ENCODE results near the gene COMP. TPM values are rescaled to one million over a fixed set of nuclear protein-coding genes. Genes with fewer than 3 reads are reported as not detected.

The COMP gene
- total RNA-seq, 4 donors from 2014 or later: 0.76 TPM; not detected in 3

DNA sequence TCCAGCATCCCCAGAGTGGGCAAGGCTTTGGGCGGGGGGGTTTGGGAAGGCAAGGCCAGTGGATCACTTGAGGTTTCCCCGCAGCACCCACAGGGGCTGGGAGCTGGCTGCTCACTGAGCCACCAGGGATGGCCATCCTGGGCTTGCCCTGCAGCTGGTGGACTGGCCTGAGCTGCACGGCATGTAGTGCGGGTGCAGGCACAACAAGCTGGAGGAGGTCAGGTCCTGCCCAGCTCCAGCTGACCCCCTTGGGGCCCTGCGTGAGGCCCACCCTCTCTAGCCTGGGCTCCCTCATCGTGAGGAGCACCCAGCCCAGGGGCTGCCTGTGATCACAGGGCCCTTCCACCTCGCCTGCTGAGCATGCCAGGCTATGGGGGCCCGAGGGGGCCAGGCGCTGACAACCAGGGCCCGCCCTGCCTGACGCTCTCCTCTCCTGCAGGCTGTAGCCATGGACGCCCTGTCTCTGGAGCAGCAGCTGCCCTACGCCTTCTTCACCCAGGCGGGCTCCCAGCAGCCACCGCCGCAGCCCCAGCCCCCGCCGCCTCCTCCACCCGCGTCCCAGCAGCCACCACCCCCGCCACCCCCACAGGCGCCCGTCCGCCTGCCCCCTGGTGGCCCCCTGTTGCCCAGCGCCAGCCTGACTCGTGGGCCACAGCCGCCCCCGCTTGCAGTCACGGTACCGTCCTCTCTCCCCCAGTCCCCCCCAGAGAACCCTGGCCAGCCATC lies 22.9 kb downstream of the COMP start:
- DNase-seq: no peak
- Histone ChIP-seq H3K36me3 (no peaks in the 10 kb centered on the region), H3K4me3 (no peak overlapping the region), H3K27me3 (no peaks in the 10 kb centered on the region), H3K9me3 (no peaks in the 10 kb centered on the region), H3K4me1 (no peaks in the 10 kb centered on the region), H3K27ac (no peak overlapping the region)
- intact Hi-C loops (cut with DNase I; ENCODE audit: low total_unique reads): no loop called here
- TF ChIP-seq POLR2A (IDR thresholded peaks at IDR 0.05): no peak
- TF ChIP-seq, protein P1, sequence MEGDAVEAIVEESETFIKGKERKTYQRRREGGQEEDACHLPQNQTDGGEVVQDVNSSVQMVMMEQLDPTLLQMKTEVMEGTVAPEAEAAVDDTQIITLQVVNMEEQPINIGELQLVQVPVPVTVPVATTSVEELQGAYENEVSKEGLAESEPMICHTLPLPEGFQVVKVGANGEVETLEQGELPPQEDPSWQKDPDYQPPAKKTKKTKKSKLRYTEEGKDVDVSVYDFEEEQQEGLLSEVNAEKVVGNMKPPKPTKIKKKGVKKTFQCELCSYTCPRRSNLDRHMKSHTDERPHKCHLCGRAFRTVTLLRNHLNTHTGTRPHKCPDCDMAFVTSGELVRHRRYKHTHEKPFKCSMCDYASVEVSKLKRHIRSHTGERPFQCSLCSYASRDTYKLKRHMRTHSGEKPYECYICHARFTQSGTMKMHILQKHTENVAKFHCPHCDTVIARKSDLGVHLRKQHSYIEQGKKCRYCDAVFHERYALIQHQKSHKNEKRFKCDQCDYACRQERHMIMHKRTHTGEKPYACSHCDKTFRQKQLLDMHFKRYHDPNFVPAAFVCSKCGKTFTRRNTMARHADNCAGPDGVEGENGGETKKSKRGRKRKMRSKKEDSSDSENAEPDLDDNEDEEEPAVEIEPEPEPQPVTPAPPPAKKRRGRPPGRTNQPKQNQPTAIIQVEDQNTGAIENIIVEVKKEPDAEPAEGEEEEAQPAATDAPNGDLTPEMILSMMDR (IDR thresholded peaks at IDR 0.05): no peak

DNA sequence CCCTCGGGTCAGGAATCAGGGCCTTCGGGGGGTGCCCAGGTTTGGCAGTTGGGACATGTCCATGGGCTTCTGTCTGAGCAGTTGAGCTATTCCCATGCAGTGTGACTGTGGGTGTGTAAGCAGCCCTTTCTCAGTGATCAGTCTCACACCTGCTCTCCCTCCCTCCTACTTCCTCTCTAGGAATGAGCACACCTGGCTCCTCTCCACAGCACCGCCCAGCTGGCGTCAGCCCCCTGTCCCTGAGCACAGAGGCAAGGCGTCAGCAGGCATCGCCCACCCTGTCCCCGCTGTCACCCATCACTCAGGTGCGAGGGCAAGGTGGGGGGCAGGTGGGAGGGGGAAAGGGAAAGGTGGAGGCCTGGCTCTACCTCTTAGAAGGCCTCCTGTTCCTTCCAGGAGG lies 25.9 kb downstream of the COMP start:
- no peak overlapping the region for H3K4me3 ChIP-seq
- TF ChIP-seq, protein P1 (IDR thresholded peaks at IDR 0.05): no peak
- TF ChIP-seq POLR2A (IDR thresholded peaks at IDR 0.05): no peak
- H3K4me1 ChIP-seq: peaks cover 0 to 15% of the 10 kb centered on the region in 2 donors
- no peaks in the 10 kb centered on the region for H3K9me3 ChIP-seq
- no peaks in the 10 kb centered on the region for H3K27me3 ChIP-seq
- intact Hi-C loops (cut with DNase I; ENCODE audit: low total_unique reads): no loop called here
- DNase-seq: no peak
- no peak overlapping the region for H3K27ac ChIP-seq
- no peaks in the 10 kb centered on the region for H3K36me3 ChIP-seq

DNA sequence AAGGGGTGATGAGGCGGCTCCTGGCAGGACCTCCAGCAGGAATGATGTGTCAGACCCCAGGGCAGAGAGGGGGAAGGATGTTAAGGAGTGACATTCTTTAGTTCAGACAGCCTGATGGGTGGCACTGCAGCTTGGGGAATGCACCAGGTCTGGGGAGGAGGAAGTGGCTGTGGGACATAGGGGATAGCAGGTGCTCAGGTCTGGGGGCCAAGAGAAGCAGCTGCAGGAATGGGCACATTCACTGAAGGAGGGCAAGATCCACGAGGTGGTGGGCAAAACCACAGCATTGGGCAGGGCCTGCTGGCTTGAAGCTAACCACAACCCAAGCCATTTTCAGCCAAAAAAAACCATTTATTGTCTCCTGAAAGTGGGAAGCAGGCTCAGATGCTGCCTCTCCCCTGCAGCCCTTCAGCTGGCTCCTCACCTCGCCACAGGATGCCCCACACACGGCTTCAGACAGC lies 26.5 kb downstream of the COMP start:
- intact Hi-C loops (cut with DNase I; ENCODE audit: low total_unique reads): no loop called here
- H3K36me3 ChIP-seq: no peaks in the 10 kb centered on the region
- DNase-seq: no peak
- H3K9me3 ChIP-seq: no peaks in the 10 kb centered on the region
- H3K27me3 ChIP-seq: no peaks in the 10 kb centered on the region
- TF ChIP-seq, protein P1 (IDR thresholded peaks at IDR 0.05): no peak
- TF ChIP-seq POLR2A (IDR thresholded peaks at IDR 0.05): no peak
- no peak overlapping the region for H3K4me3 ChIP-seq
- no peak overlapping the region for H3K27ac ChIP-seq
- peaks cover 0 to 15% of the 10 kb centered on the region in 2 donors for H3K4me1 ChIP-seq

DNA sequence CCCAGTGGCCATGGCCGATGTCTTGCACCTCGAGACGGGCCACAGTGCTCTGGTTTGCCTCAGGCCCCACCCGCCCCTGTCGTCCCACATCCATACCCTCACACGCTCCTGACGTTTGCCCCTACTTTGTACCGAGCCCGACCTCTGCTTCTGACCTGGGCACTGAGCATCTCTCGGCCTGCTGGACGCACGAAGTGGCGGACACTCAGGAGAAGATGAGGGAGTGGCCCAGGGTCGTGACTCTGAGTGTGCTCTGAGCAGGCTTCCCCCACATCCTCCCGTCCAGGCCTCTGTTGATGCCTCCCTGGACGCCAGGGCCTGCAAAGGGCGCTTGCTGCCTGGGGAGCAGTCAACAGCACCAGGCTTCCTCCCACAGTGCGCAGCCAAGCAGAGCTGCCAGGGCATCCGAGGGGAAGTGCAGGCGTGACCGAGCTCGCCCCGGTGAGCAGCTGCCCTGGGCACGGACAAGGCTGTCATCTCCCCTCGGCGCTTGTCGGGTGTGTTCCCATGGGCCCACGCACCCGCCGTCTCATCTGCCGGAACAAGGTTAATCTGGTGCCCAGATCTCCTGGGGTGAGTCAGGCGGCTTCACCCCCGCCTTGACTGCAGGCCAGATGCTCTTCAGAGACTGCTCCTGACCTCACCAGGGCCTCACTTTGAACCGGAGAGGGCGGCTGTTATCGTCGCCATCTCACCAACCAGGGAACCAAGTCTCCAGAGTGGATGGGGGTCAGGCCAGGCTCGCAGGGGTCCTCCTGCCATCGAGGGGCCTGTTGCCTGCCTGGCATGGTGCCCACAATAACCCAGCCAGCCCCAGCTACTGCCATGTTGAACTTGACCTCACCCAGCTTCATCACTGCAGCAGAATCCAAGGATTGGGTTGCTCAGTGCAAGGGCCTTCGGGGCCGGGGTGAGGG lies 27.2 kb downstream of the COMP start:
- H3K4me1 ChIP-seq: peaks cover 0 to 15% of the 10 kb centered on the region in 2 donors
- no peak overlapping the region for H3K27ac ChIP-seq
- no peaks in the 10 kb centered on the region for H3K36me3 ChIP-seq
- intact Hi-C loops (cut with DNase I; ENCODE audit: low total_unique reads): no loop called here
- no peaks in the 10 kb centered on the region for H3K27me3 ChIP-seq
- DNase-seq: no peak
- no peaks in the 10 kb centered on the region for H3K9me3 ChIP-seq
- H3K4me3 ChIP-seq: no peak overlapping the region
- TF ChIP-seq POLR2A (IDR thresholded peaks at IDR 0.05): no peak
- TF ChIP-seq, protein P1 (IDR thresholded peaks at IDR 0.05): no peak
